ACC112 (cell line): ENCODE measurements around the gene CD8B.

Experiments
- H2AFZ ChIP-seq: fragments of 200-600 bp; sonication (generic); one replicate; pipeline ENCODE4 v1.6.0; 2017; ENCODE audit warnings: antibody characterized with exemption, low read length; ENCODE audit not compliant: unreplicated experiment
- H3K27ac ChIP-seq: fragments of 200-600 bp; sonication (generic); 2 replicates; pipeline ENCODE4 v1.5.1; 2014; ENCODE audit warnings: low read depth, mild to moderate bottlenecking, antibody characterized with exemption, low read length, moderate library complexity
- H3K27me3 ChIP-seq: fragments of 200-600 bp; sonication (generic); 2 replicates; pipeline ENCODE4 v1.6.1; 2014; ENCODE audit warnings: mild to moderate bottlenecking, antibody characterized with exemption, low read length, moderate library complexity, mixed read lengths; ENCODE audit not compliant: insufficient read depth
- H3K36me3 ChIP-seq: fragments of 200-600 bp; sonication (generic); 2 replicates; pipeline ENCODE4 v1.6.1; 2016; ENCODE audit warnings: mild to moderate bottlenecking, antibody characterized with exemption, low read length, moderate library complexity, mixed read lengths; ENCODE audit not compliant: insufficient read depth
- H3K4me1 ChIP-seq: fragments of 200-600 bp; sonication (generic); one replicate; pipeline ENCODE4 v1.6.1; 2016; ENCODE audit warnings: low read length, mixed read lengths; ENCODE audit not compliant: insufficient read depth, unreplicated experiment, control insufficient read depth
- H3K4me3 ChIP-seq: fragments of 200-600 bp; sonication (generic); 2 replicates; pipeline ENCODE4 v1.5.1; 2014; ENCODE audit warnings: mild to moderate bottlenecking, low read depth, low read length
- H3K79me2 ChIP-seq: fragments of 200-600 bp; sonication (generic); one replicate; pipeline ENCODE4 v1.6.0; 2016; ENCODE audit warnings: low read length; ENCODE audit not compliant: control insufficient read depth, unreplicated experiment, insufficient read depth

Gene CD8B

GRCh38 chr2:86818957-86819356 lies 42.7 kb downstream of the CD8B start:
- Histone ChIP-seq H2AFZ (no peak overlapping the region), H3K4me1 (no peaks in the 10 kb centered on the region), H3K36me3 (no peaks in the 10 kb centered on the region), H3K4me3 (no peak overlapping the region), H3K79me2 (no peaks in the 10 kb centered on the region), H3K27ac (no peak overlapping the region), H3K27me3 (peaks cover 18% of the 10 kb centered on the region)

- Histone ChIP-seq H3K4me3 (no peak overlapping the region), H3K36me3 (no peaks in the 10 kb centered on the region), H2AFZ (no peak overlapping the region), H3K79me2 (no peaks in the 10 kb centered on the region), H3K27ac (no peak overlapping the region), H3K4me1 (no peaks in the 10 kb centered on the region), H3K27me3 (peaks cover 18% of the 10 kb centered on the region)
Observed at GRCh38 chr2:86818114-86818801, 43.4 kb downstream of the CD8B start.

- Histone ChIP-seq H2AFZ (no peak overlapping the region), H3K4me1 (no peaks in the 10 kb centered on the region), H3K27ac (no peak overlapping the region), H3K27me3 (peaks cover 18% of the 10 kb centered on the region), H3K36me3 (no peaks in the 10 kb centered on the region), H3K4me3 (no peak overlapping the region), H3K79me2 (no peaks in the 10 kb centered on the region)
Observed at GRCh38 chr2:86815611-86816010, 46.1 kb downstream of the CD8B start.

GRCh38 chr2:86809481-86810121 lies 52.1 kb downstream of the CD8B start:
- H3K27me3 ChIP-seq = peaks cover 3% of the 10 kb centered on the region; the same call in 1 of the 2 replicates
- no peak overlapping the region for H3K27ac ChIP-seq
- H3K4me1 ChIP-seq = no peaks in the 10 kb centered on the region
- no peaks in the 10 kb centered on the region for H3K79me2 ChIP-seq
- no peak overlapping the region for H2AFZ ChIP-seq
- H3K36me3 ChIP-seq = no peaks in the 10 kb centered on the region
- H3K4me3 ChIP-seq = no peak overlapping the region

- H3K27me3 ChIP-seq = peaks cover 3% of the 10 kb centered on the region; the same call in 1 of the 2 replicates
- no peaks in the 10 kb centered on the region for H3K79me2 ChIP-seq
- H2AFZ ChIP-seq = peak overlapping the region; percentile 85
- no peaks in the 10 kb centered on the region for H3K4me1 ChIP-seq
- H3K36me3 ChIP-seq = no peaks in the 10 kb centered on the region
- no peak overlapping the region for H3K27ac ChIP-seq
- H3K4me3 ChIP-seq = peak overlapping the region; percentile 83
Observed at GRCh38 chr2:86808315-86809161, 53.1 kb downstream of the CD8B start.

- Histone ChIP-seq H3K27ac (no peak overlapping the region), H2AFZ (peak overlapping the region; percentile 85), H3K36me3 (no peaks in the 10 kb centered on the region), H3K79me2 (no peaks in the 10 kb centered on the region), H3K4me3 (peak overlapping the region; percentile 83), H3K4me1 (no peaks in the 10 kb centered on the region), H3K27me3 (peaks cover 3% of the 10 kb centered on the region; the same call in 1 of the 2 replicates)
Observed at GRCh38 chr2:86807468-86808275, 54.0 kb downstream of the CD8B start.

- H3K27ac ChIP-seq = no peak overlapping the region
- no peaks in the 10 kb centered on the region for H3K4me1 ChIP-seq
- H3K4me3 ChIP-seq = peak overlapping the region; percentile 83
- no peaks in the 10 kb centered on the region for H3K79me2 ChIP-seq
- H3K27me3 ChIP-seq = peaks cover 3% of the 10 kb centered on the region; the same call in 1 of the 2 replicates
- H3K36me3 ChIP-seq = no peaks in the 10 kb centered on the region
- peak overlapping the region; percentile 85 for H2AFZ ChIP-seq
Observed at GRCh38 chr2:86807133-86807467, 54.6 kb downstream of the CD8B start.

GRCh38 chr2:86806059-86806857 lies 55.4 kb downstream of the CD8B start:
- Histone ChIP-seq H3K79me2 (no peaks in the 10 kb centered on the region), H2AFZ (no peak overlapping the region)

GRCh38 chr2:86800856-86801567 lies 60.7 kb downstream of the CD8B start:
- no peaks in the 10 kb centered on the region for H3K4me1 ChIP-seq
- H3K79me2 ChIP-seq = no peaks in the 10 kb centered on the region
- no peaks in the 10 kb centered on the region for H3K36me3 ChIP-seq
- H3K27me3 ChIP-seq = peaks cover 15% of the 10 kb centered on the region
- H2AFZ ChIP-seq = no peak overlapping the region
- no peak overlapping the region for H3K27ac ChIP-seq
- no peak overlapping the region for H3K4me3 ChIP-seq

More at GRCh38 chr2:86806059-86806857, 55.4 kb downstream of the CD8B start:
- H3K27me3 ChIP-seq = peaks cover 3% of the 10 kb centered on the region; the same call in 1 of the 2 replicates
- no peaks in the 10 kb centered on the region for H3K36me3 ChIP-seq
- no peaks in the 10 kb centered on the region for H3K4me1 ChIP-seq
- no peak overlapping the region for H3K27ac ChIP-seq
- H3K4me3 ChIP-seq = no peak overlapping the region; the same call in 1 of the 2 replicates
